NCI-H748 (cell line): ENCODE measurements around the gene SSRP1.
"Not testable (repeated sequence)": the region's sequence is repeated elsewhere in the genome, so short reads cannot be mapped to it uniquely, and the experiment has no call there.

Experiments
- DNase-seq: peaks from one replicate; lab custom pipeline; 2025; ENCODE audit not compliant: unreplicated experiment; lab: John Stamatoyannopoulos, UW

SSRP1 gene

GRCh38 chr11:57302489-57302888 is 33.2 kb downstream of the SSRP1 start:
- DNase-seq = no peak

- DNase-seq = no peak
Observed at GRCh38 chr11:57301711-57302423, 33.8 kb downstream of the SSRP1 start.

GRCh38 chr11:57300785-57301184 is 34.9 kb downstream of the SSRP1 start:
- no peak for DNase-seq

GRCh38 chr11:57299150-57299737 is 36.4 kb downstream of the SSRP1 start:
- no peak for DNase-seq

- DNase-seq = no peak
Observed at GRCh38 chr11:57297221-57297620, 38.5 kb downstream of the SSRP1 start.

- not testable (repeated sequence) for DNase-seq
Observed at GRCh38 chr11:57296205-57296604, 39.5 kb downstream of the SSRP1 start.

GRCh38 chr11:57294225-57295131 is 41.2 kb downstream of the SSRP1 start:
- DNase-seq = peak; percentile 12

GRCh38 chr11:57290288-57290687 is 45.4 kb downstream of the SSRP1 start:
- DNase-seq = no peak

GRCh38 chr11:57288771-57289579 is 46.7 kb downstream of the SSRP1 start:
- DNase-seq = peak; percentile 84

- DNase-seq = no peak
Observed at GRCh38 chr11:57287884-57288283, 47.8 kb downstream of the SSRP1 start.

- DNase-seq = no peak
Observed at GRCh38 chr11:57283231-57283990, 52.3 kb downstream of the SSRP1 start.

- DNase-seq = not testable (repeated sequence)
Observed at GRCh38 chr11:57281546-57281945, 54.1 kb downstream of the SSRP1 start.

- no peak for DNase-seq
Observed at GRCh38 chr11:57279116-57279515, 56.6 kb downstream of the SSRP1 start.

GRCh38 chr11:57278721-57279095 is 57.0 kb downstream of the SSRP1 start:
- DNase-seq = no peak

GRCh38 chr11:57277845-57278720 is 57.6 kb downstream of the SSRP1 start:
- peak; percentile 70 for DNase-seq

GRCh38 chr11:57276971-57277675 is 58.6 kb downstream of the SSRP1 start:
- DNase-seq = peak; percentile 30

- DNase-seq = no peak
Observed at GRCh38 chr11:57276169-57276970, 59.3 kb downstream of the SSRP1 start.
